Measurements from ENCODE around the gene TBC1D2.

The TBC1D2 gene

GRCh38 chr9:98290411-98290810 lies 35.0 kb upstream of the TBC1D2 start:
- no peak overlapping the region for H3K27ac ChIP-seq (ENCODE audit: extremely low read depth, low read depth, low read length)
- CTCF ChIA-PET: interaction anchor here (0.7 to 1.3 kb wide), 4 partner anchors 26 to 135 kb away, joined by 3 read pairs; no protein-coding TSS in a partner anchor

GRCh38 chr9:98289614-98290201 lies 34.3 kb upstream of the TBC1D2 start:
- Histone ChIP-seq H3K36me3 (ENCODE audit: control insufficient read depth in 2 of 2, insufficient read depth in 1 of 2, low read length in 2 of 2) (no peaks in the 10 kb centered on the region), H3K4me3 (ENCODE audit: low read depth, low read length) (no peak overlapping the region), H3K27ac (ENCODE audit: extremely low read depth, low read depth, low read length) (no peak overlapping the region), H3K4me1 (ENCODE audit: control insufficient read depth, insufficient read depth, low read length) (no peaks in the 10 kb centered on the region), H3K9me3 (ENCODE audit: control insufficient read depth, insufficient read depth, low read depth, low read length) (no peaks in the 10 kb centered on the region)
- no peak for TF ChIP-seq TSHZ1 (tag by site-specific recombination; IDR thresholded peaks at IDR 0.05; ENCODE audit: borderline replicate concordance)
- TF ChIP-seq ZNF488 (tag by site-specific recombination; IDR thresholded peaks at IDR 0.05): no peak
- TF ChIP-seq WT1 (tag by site-specific recombination; IDR thresholded peaks at IDR 0.05): no peak
- no peak for TF ChIP-seq ZNF645 (tag by site-specific recombination; IDR thresholded peaks at IDR 0.05)
- no peak for TF ChIP-seq SALL2 (tag by site-specific recombination; IDR thresholded peaks at IDR 0.05; ENCODE audit: borderline replicate concordance)
- no peak for TF ChIP-seq ZNF449 (tag by site-specific recombination; IDR thresholded peaks at IDR 0.05)
- no peak for TF ChIP-seq SP3 (tag by site-specific recombination; IDR thresholded peaks at IDR 0.05)
- TF ChIP-seq ZNF174 (tag by site-specific recombination; IDR thresholded peaks at IDR 0.05): no peak
- TF ChIP-seq ZNF48 (tag by site-specific recombination; IDR thresholded peaks at IDR 0.05): no peak
- TF ChIP-seq ZNF600 (tag by site-specific recombination; IDR thresholded peaks at IDR 0.05): no peak
- no peak for TF ChIP-seq ZNF624 (tag by site-specific recombination; IDR thresholded peaks at IDR 0.05)
- TF ChIP-seq FEZF1 (tag by site-specific recombination; IDR thresholded peaks at IDR 0.05): no peak
- no peak for TF ChIP-seq ZNF146 (tag by site-specific recombination; IDR thresholded peaks at IDR 0.05)
- no peak for TF ChIP-seq ZNF701 (tag by site-specific recombination; IDR thresholded peaks at IDR 0.05)
- TF ChIP-seq ZNF148 (tag by site-specific recombination; IDR thresholded peaks at IDR 0.05; ENCODE audit: borderline replicate concordance): no peak
- TF ChIP-seq ZNF280D (tag by site-specific recombination; IDR thresholded peaks at IDR 0.05): no peak
- no peak for TF ChIP-seq ZBTB1 (tag by site-specific recombination; IDR thresholded peaks at IDR 0.05)
- no peak for TF ChIP-seq ZNF549 (tag by site-specific recombination; IDR thresholded peaks at IDR 0.05)
- no peak for TF ChIP-seq ZNF214 (tag by site-specific recombination; IDR thresholded peaks at IDR 0.05; ENCODE audit: borderline replicate concordance)
- no peak for TF ChIP-seq ZFHX2 (tag by site-specific recombination; conservative IDR thresholded peaks at IDR 0.05)
- CTCF ChIA-PET: interaction anchor here (0.7 to 1.3 kb wide), 3 partner anchors 26 to 136 kb away, joined by 3 read pairs; no protein-coding TSS in a partner anchor
- POLR2A ChIA-PET: no interaction called here

More at GRCh38 chr9:98290411-98290810, 35.0 kb upstream of the TBC1D2 start:
- POLR2A ChIA-PET: no interaction called here
- H3K36me3 ChIP-seq (ENCODE audit: control insufficient read depth in 2 of 2, insufficient read depth in 1 of 2, low read length in 2 of 2): no peaks in the 10 kb centered on the region
- no peak for TF ChIP-seq ZNF292 (tag by site-specific recombination; IDR thresholded peaks at IDR 0.05; ENCODE audit: borderline replicate concordance, low read depth)
- no peaks in the 10 kb centered on the region for H3K9me3 ChIP-seq (ENCODE audit: control insufficient read depth, insufficient read depth, low read depth, low read length)
- H3K4me1 ChIP-seq (ENCODE audit: control insufficient read depth, insufficient read depth, low read length): no peaks in the 10 kb centered on the region
- no peak overlapping the region for H3K4me3 ChIP-seq (ENCODE audit: low read depth, low read length)
